GM20431 (cell line): ENCODE measurements around the gene CLVS2.

ENCODE experiments used
- in situ Hi-C: fragments of 300-500 bp; cut with MseI, MboI; formaldehyde crosslinking; loops from one replicate; pipeline ENCODE4 v1.15.0; 2020; ENCODE audit warnings: low sequenced_read_pairs; ENCODE audit not compliant: unreplicated experiment

CLVS2 gene

GRCh38 chr6:123017104-123017682 lies 21.2 kb downstream of the CLVS2 start:
- in situ Hi-C loops: no loop called here

- in situ Hi-C loops: no loop called here
These were observed 26.9 kb downstream of the CLVS2 start for GRCh38 chr6:123022975-123023374.

- in situ Hi-C loops: no loop called here
These were observed 28.9 kb downstream of the CLVS2 start for GRCh38 chr6:123024976-123025375.

- in situ Hi-C loops: no loop called here
These were observed 31.4 kb downstream of the CLVS2 start for GRCh38 chr6:123027408-123027807.

GRCh38 chr6:123028263-123028662 lies 32.2 kb downstream of the CLVS2 start:
- in situ Hi-C loops: no loop called here

- in situ Hi-C loops: no loop called here
These were observed 34.2 kb downstream of the CLVS2 start for GRCh38 chr6:123030282-123030681.

- in situ Hi-C loops: no loop called here
These were observed 40.6 kb downstream of the CLVS2 start for GRCh38 chr6:123036648-123037047.

- in situ Hi-C loops: no loop called here
These were observed 43.4 kb downstream of the CLVS2 start for GRCh38 chr6:123039431-123039830.

GRCh38 chr6:123042401-123042800 lies 46.4 kb downstream of the CLVS2 start:
- in situ Hi-C loops: no loop called here

GRCh38 chr6:123044341-123044860 lies 48.4 kb downstream of the CLVS2 start:
- in situ Hi-C loops: no loop called here

GRCh38 chr6:123053602-123054225 lies 57.7 kb downstream of the CLVS2 start:
- in situ Hi-C loops: no loop called here

- in situ Hi-C loops: no loop called here
These were observed 59.2 kb downstream of the CLVS2 start for GRCh38 chr6:123055256-123055655.

- in situ Hi-C loops: no loop called here
These were observed 66.6 kb downstream of the CLVS2 start for GRCh38 chr6:123062670-123063069.

- in situ Hi-C loops: no loop called here
These were observed 68.0 kb downstream of the CLVS2 start for GRCh38 chr6:123064038-123064437.

- in situ Hi-C loops: no loop called here
These were observed 78.6 kb downstream of the CLVS2 start for GRCh38 chr6:123074616-123075015.

- in situ Hi-C loops: no loop called here
These were observed 89.4 kb downstream of the CLVS2 start for GRCh38 chr6:123085403-123085802.

- in situ Hi-C loops: no loop called here
These were observed 93.2 kb downstream of the CLVS2 start for GRCh38 chr6:123089226-123089625.

- in situ Hi-C loops: no loop called here
These were observed 95.3 kb downstream of the CLVS2 start for GRCh38 chr6:123091091-123091895.

- in situ Hi-C loops: no loop called here
These were observed 95.8 kb downstream of the CLVS2 start for GRCh38 chr6:123091896-123092271.

GRCh38 chr6:123094795-123095194 lies 98.8 kb downstream of the CLVS2 start:
- in situ Hi-C loops: no loop called here

GRCh38 chr6:123105561-123105960 lies 109.5 kb downstream of the CLVS2 start:
- in situ Hi-C loops: no loop called here
